Ishikawa (cell line): Measurements from ENCODE around the gene UPP1.

ENCODE experiments used
- CEBPB ChIP-seq: IDR thresholded peaks from 2 replicates; pipeline ENCODE4 v1.6.1; 2012
- EP300 ChIP-seq: IDR thresholded peaks from 2 replicates; pipeline ENCODE4 v1.6.1; 2012; ENCODE audit warnings: borderline replicate concordance
- MAX ChIP-seq: IDR thresholded peaks from 2 replicates; pipeline ENCODE4 v1.6.1; 2012
- NFIC ChIP-seq: IDR thresholded peaks from 2 replicates; pipeline ENCODE4 v1.6.1; 2012
- TAF1 ChIP-seq: IDR thresholded peaks from 2 replicates; pipeline ENCODE4 v1.6.1; 2012; ENCODE audit warnings: low read depth, mild to moderate bottlenecking
- TCF12 ChIP-seq: IDR thresholded peaks from 2 replicates; pipeline ENCODE4 v1.6.1; 2012; ENCODE audit warnings: low read depth
- YY1 ChIP-seq: IDR thresholded peaks from 2 replicates; pipeline ENCODE4 v1.6.1; 2012; ENCODE audit warnings: low read depth

GRCh38 chr7:48087349-48087748 is 1.7 kb upstream of the UPP1 start:
- TF ChIP-seq YY1 = no peak
- TF ChIP-seq EP300 = no peak
- no peak for TF ChIP-seq TAF1
- no peak for TF ChIP-seq CEBPB
- no peak for TF ChIP-seq NFIC
- no peak for TF ChIP-seq TCF12
- no peak for TF ChIP-seq MAX
